ENCODE measurements around the gene ZNF106.

DNA sequence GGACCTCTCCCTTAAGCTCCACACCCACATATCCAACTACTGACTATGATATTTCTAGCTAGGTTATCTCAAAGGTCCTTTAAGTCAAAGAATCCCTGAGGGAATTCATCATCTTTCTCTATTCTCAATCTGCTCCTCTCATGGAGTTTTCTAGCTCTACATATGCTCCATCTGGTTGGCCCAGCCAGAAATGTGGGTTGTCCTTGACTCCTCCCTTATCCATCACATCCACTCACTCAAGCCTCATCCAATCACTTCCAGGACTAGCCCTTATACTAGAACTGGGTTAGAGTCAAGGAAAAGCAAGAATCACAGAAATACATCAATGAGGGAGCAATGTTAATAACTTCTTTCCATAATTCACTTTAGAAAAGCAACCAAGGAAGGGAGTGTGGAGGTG, 45.4 kb downstream of the ZNF106 start:
- TF ChIP-seq, protein P1, sequence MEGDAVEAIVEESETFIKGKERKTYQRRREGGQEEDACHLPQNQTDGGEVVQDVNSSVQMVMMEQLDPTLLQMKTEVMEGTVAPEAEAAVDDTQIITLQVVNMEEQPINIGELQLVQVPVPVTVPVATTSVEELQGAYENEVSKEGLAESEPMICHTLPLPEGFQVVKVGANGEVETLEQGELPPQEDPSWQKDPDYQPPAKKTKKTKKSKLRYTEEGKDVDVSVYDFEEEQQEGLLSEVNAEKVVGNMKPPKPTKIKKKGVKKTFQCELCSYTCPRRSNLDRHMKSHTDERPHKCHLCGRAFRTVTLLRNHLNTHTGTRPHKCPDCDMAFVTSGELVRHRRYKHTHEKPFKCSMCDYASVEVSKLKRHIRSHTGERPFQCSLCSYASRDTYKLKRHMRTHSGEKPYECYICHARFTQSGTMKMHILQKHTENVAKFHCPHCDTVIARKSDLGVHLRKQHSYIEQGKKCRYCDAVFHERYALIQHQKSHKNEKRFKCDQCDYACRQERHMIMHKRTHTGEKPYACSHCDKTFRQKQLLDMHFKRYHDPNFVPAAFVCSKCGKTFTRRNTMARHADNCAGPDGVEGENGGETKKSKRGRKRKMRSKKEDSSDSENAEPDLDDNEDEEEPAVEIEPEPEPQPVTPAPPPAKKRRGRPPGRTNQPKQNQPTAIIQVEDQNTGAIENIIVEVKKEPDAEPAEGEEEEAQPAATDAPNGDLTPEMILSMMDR (conservative IDR thresholded peaks at IDR 0.05; ENCODE audit: low read depth, low read length), result no peak
- TF ChIP-seq EZH2 (IDR thresholded peaks at IDR 0.05; ENCODE audit: borderline replicate concordance, low read depth, low read length, poor library complexity, severe bottlenecking), result no peak
